NCI-H1694 treated with DMSO at 0.1 percent for 48 hours (cell line): ENCODE measurements around the gene TBC1D17.

Source experiments
- DNase-seq: peaks from one replicate; lab custom pipeline; 2025; lab: John Stamatoyannopoulos, UW

The TBC1D17 gene

DNA sequence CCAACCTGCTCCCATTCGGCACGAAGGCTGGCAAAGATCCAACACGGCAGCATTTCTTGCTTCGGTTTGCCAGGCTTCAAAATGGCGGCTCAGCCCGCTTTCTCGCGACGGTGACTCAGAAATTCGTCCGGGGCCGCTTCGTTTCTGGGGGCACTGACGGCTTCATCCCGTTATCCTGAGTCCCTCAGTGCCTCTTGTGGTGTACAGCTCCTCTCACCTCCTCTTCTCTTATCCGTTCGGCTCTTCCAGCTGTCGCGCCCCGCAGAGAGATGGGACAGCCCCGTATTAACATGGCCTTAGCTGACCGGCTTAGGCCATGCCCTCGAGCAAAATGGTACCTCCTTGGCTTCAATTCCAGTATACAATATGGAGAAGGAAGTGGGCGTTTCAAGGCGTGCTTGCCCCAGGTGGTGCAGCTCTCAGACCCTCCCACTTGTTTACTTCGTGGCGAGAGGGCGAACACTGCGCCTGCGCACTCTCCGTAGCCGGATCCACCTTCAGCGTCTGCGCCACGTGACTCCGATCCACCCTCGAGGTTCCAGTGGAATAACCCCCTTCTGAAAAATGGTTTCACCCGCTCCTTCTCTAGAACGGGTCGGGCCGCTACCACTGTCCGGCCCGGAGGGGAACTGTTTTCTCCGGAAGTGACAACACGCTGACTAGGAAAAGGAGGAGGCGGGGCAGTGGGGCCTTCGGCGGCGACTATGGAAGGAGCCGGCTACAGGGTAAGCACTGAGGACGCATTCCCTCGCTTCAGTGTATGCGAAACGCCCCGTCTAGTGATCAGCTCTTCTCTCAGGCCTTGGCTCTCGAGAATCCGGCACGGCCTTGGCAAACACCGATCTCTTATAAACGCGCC is at the start of gene TBC1D17, which contains the start of gene AKT1S1:
Gene TBC1D17, plus strand, starts transcription at position 683 of the 859 bp plus-strand sequence. Its CDS starts 22 bp downstream, at position 705.
Gene AKT1S1, minus strand, starts transcription at position 336 of the 859 bp plus-strand sequence. CDS start 4,060 bp downstream, outside the sequence.
- DNase-seq, result peak; percentile 99

GRCh38 chr19:49829200-49829599 is 48.3 kb upstream of the TBC1D17 start:
- no peak for DNase-seq

DNA sequence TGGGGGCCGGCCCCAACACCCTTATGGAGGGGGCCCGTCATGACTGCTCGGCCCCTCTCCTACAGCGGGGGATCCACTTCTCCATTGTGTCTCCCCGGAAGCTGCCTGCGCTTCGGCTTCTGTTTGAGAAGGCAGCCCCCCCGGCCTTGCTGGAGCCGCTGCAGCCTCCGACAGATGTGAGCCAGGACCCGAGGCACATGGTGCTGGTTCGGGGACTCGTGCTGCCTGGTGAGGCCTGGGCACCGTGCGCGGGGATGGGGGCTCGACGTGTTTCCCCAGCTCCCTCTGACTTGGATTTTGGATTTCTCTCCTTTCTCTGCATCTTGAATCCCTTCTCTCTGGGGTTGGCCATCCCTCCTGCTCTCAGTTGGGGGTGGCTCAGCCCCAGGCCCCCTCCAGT is 47.8 kb upstream of the TBC1D17 start:
- no peak for DNase-seq

DNA sequence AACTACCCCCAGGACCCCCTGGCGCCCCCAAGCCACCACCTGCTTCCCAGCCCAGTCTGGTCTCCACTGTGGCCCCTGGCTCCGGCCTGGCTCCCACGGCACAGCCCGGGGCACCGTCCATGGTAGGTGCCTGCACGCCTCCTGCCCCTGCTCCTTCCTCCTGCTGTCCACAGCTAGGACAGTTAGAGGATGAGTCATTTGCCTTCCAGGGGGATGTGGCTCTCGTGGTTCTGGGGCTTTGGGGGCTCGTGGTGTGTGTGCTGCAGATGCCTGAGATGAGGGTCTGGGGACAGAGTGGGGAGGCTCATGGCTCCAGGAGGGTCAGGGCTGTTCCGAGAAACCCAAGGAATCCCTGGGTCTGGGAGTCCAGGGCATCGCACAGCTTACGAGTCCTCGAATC is 46.7 kb upstream of the TBC1D17 start:
- DNase-seq, result no peak

DNA sequence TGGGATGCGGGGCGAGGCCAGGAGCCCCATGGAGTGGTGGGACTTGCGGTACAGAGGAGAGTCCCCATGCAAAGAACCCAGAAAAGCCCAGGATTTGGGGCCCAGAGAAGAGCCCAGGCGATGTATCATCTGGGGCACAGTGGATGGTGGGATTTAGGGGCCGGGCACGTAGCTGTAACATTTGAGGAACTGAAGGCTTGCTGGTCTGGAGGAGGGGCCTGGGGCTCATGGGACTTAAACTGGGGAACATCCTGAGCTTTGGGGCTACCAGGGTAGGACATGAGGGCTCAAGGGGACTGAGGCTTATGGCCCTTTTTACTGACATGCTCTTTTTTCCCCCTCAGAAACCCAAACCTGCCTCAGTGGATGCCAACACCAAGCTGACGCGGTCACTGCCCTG is 45.9 kb upstream of the TBC1D17 start:
- DNase-seq, result no peak

GRCh38 chr19:49832556-49832955 is 44.9 kb upstream of the TBC1D17 start:
- no peak for DNase-seq

DNA sequence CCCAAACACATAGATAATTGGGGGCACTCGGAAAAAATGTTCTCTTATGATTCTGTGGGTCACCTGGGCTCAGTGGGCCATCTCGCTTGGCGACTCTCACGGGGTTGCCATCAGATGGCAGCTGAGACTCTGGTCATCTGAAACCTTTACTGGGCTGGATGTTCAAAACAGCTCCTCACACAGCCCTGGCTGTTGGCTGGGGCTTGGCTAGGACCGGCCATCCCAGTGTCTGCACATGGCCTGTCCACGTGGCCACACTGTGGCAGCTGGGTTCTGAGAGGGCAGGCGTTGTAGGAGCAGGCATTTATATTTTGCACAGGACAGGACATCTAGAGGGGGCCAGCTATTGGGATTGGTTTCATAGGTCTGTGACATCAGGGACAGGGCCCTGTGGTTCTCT is 43.9 kb upstream of the TBC1D17 start:
- DNase-seq, result no peak

GRCh38 chr19:49835562-49835961 is 41.9 kb upstream of the TBC1D17 start:
- no peak for DNase-seq

GRCh38 chr19:49836176-49837008 is 41.1 kb upstream of the TBC1D17 start:
- no peak for DNase-seq

DNA sequence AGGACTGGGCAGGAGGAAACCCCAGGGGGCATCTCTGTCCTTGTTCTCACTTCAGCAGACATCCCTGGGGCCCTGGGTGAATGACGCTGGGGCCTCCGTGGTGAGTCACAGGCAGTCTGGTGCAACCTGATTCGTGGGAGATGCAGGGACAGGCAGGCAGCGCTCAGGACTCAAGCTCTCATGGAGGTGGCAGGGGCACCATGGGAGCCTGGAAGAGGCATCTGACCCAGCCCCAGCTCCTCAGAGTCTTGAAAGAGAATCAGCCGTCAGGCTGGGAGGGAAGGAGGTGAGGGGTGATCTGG is 40.5 kb upstream of the TBC1D17 start:
- DNase-seq, result no peak

DNA sequence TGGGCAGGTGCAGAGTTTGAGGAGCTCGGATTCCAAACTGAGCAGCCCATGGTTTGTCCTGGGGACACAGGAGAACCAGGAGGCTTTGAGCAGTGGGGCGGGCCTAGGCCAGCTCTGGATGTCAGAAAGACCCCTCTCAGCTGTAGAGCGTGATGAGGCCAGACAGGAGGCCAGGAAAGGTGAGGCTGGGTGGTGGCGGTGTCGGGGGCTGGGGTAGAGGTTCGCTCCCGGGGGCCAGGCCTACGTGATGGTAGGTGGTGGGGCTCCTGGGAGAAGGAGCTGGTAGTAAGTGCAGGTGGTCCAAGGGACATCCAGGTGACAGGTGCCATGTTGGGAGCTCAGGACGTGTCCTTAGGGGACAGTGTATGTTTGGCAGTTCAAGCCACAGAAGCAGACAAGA is 40.1 kb upstream of the TBC1D17 start:
- no peak for DNase-seq

- DNase-seq, result no peak
These were observed 38.5 kb upstream of the TBC1D17 start for GRCh38 chr19:49838885-49839588.

DNA sequence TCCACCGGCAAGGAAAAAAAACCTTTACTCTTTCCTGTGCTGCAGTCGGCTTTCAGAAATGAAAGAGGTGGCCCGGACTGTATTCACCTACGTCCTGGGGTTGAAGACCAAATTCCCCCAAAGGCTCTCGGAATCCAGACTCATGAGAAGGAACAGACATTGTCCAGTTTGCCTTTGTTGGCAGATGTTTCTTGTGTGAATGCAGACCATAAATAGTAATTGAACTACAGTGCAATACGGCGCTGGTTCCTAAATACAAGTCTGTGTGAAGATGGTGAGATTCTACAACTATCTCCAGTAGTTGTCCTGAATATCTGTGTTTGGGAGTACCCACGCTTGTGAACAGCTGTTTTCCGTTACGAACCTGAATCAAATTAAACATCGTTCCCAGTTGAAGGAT is 37.8 kb upstream of the TBC1D17 start:
- no peak for DNase-seq

DNA sequence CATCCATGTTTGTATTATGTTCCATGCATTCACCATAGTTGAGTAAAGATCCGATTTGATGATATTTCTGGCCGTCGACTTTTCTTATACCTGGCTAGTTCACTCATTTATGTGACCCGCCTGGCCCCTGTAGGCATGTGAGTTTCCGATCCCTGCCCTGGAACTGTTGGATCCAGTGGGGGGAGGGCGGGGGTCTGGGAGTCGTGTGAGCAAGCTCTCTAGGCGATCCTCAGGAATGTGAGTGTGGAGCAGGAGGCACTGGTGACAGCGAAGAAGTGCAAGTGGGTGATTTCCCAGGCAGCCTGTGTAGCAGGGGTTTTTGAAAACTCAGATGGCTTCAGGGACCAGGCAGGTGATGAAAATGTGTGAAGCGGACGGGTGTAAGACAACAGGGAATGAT is 37.2 kb upstream of the TBC1D17 start:
- DNase-seq, result no peak

DNA sequence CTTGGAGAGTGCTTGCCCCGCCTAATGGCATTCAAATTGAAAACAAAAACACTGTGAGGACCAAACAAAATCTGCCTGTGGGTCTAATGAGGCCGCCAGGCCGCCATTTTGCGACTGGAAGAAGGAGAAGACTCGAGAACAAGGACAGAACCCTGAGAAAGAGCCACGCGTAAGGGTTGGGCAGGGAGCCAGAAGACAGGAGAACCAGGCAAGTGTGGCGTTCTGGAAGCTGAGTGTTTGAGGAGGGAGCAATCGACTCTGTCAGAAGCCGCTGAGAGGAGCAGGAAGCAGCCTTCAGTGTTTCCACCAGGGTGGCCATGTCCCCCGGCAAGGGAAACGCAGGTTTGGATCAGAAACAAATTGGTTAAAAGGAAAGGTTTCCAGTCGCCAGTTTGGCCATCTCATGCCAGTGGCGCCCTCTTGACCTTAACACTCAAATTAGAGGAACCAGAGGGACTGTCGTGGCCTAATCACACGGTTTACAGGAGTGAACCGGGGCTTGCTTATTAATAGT is 36.7 kb upstream of the TBC1D17 start:
- no peak for DNase-seq

GRCh38 chr19:49843265-49843664 is 34.2 kb upstream of the TBC1D17 start:
- no peak for DNase-seq

GRCh38 chr19:49844138-49845095 is 33.1 kb upstream of the TBC1D17 start:
- no peak for DNase-seq

- DNase-seq, result no peak
These were observed 32.1 kb upstream of the TBC1D17 start for GRCh38 chr19:49845414-49845813.

- no peak for DNase-seq
These were observed 31.1 kb upstream of the TBC1D17 start for GRCh38 chr19:49846408-49846807.

GRCh38 chr19:49847731-49848696 is 29.5 kb upstream of the TBC1D17 start:
- no peak for DNase-seq
